Activated T-cell treated with anti-CD3 and anti-CD28 coated beads for 48 hours (primary cell): ENCODE data around the gene POLR1H.
A peak's percentile ranks its signal among the peaks of the same experiment; 100 is the strongest.

ENCODE experiments used
- DNase-seq: peaks from one replicate; pipeline ENCODE4 v3.0.0-alpha.2; 2020; ENCODE audit warnings: low read depth

Gene POLR1H

DNA sequence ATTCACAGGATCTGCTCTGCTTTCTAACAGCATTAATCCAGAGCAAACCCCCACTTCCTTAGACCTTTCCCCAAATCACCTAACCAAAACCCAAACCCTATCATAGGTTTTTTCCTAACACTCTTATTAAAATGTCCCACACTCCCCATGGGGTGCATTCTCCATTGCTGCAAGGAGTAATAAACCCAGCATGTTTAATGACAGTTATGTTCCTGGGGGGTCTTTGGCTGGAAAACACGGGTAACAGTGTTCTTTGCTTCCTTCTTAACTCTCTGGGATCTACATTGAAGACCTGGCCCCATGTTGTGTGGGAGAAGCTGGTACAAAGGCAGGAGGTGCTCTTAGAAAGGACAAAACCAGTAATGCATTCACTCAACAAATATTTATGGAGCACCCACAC, 35.8 kb downstream of the POLR1H start:
- no peak for DNase-seq

DNA sequence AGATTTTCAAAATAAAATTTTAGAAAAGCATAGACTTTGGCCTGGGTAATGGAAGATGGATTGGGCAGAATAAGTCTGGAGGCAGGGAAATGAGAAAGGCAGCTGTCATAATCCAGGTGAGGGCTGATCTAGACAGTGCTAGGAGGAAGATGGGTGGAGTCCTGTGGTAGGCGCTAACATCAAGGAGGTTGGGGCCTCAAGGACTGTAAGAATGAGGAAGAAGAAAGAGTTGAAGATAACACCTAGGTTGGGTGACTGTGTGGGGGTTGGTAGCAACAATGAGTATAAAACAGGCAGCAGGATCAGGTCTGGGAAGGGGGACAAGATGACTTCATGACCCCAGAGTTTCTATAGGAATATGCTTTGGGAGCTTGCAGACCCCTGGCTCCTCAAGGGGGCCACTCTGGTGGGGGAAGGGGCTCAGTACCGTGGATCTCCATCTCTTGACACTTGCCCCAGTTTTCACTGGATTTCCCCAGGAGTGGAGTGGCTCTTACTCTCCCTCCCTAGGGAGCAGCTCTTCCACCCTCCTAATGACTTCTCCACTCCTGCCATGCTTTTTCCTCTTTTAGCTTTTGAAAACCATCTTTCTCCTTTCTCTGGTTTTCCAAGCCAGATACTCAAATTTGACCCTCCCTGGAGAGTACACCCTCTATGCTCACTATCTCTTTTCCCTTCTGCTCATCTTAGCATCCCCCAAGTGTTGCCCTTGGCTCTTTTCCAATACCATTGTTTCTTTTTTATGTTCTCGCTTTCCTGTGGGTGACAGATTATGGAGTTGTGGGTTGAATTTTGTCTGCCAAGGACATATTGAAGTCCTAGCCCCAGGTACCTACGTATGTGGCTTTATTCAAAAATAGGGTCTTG, 37.1 kb downstream of the POLR1H start:
- DNase-seq, result no peak

DNA sequence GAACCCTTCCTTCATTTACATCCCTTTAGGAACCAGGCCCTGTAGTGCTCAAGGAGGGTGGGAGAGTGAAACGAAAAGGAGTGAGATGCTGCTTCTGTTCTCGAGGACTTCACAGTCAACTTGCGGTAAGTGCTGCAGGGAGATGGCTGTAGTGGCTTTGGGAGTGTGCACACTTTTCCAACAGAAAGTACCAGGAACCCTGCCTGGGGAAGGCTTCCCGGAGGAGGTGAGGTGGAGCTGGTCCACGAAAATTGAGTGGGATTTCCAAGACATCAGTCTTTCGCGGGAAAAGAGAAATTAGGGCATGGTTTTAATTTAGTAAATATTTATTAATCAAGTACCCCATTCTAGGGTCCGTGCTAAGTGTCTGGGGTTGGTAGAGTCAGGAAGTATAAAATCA, 39.1 kb downstream of the POLR1H start:
- no peak for DNase-seq

DNA sequence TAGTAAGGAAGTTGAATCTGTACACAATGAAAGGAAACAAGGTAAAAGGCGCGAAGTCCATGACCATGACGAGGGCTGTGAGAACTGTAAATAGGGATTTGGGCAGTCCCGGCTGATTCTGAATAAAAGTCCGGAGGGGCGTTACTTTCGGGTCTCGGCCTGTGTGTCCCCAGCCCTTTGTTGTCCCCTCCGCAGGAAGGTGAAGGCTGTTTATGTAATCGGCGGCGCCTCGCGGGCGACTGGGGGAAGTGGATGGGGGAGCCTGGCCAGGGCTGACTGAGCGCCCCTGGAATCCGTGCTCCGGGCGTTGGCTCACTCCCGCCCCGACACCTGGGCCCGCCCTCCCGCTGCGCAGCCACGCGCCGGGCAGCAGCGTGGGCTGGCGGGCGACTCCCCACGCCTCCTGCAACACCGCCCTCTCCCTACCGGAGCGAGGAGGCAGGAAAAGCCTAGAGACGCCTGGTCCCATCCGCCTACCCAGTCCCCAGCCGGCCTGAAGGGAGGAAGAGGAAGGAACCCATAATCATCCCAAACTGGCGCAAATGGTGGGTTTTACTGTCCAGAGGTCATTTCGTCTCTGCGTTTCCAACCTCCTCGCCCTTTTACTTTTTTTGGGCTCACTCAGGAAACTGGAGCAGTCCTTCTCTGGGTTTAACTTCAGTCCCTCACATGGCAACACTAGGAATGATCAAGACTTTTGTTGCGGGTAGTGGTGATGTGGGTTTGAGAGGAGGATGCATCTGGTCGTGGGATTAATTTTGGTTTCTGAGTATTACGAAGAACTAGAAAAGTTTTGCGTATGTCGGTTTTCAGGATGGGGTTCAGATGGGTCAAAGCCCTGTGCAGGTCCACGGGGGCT, 39.7 kb downstream of the POLR1H start:
- DNase-seq, result no peak

DNA sequence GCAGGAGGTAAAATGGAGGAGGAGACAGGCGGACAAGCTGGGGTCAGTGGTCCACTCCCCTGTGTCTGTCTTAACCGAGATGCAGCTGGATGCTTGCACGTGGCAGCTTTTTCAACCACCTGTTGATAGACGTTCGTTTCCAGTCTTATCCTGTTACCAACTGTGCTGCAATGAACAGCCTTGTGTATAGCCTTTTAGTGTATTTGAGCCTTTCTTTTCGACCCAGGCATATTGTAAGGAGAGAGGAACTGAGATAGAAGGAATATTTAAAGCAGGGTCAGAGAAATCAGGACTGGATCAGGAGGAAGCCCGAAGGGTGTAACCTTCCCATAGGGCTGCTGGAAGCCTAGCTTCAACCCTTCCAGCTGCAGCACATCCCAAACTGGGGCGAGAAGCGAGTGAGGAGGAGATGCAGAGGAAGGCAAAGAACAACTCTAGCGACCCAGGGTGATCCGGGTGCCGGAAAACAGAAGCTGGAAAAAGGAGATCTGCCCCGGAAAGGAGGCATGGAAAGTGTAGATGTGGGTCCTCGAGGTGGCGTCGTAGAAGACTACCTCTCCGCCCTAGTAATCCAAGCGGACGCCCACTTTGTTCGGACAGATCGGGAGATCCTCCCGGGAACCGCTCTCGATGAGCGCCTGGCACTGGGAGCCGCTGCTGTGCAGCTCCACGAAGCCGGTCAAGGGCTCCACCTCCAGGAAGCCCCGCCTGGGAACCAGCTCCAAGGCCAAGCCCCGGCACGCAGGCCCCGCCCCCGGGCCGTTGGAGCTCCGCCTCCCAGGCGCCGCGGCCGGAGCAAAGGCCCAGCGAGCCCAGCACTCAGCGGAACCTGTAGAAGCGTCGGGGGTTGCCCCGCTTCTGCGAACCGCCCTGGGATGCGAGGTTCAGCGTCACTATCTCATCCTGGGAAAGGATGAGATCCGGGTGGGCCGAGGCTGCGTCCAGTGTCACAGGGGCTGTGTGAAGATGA, 40.7 kb downstream of the POLR1H start:
- DNase-seq, result peak; percentile 69

DNA sequence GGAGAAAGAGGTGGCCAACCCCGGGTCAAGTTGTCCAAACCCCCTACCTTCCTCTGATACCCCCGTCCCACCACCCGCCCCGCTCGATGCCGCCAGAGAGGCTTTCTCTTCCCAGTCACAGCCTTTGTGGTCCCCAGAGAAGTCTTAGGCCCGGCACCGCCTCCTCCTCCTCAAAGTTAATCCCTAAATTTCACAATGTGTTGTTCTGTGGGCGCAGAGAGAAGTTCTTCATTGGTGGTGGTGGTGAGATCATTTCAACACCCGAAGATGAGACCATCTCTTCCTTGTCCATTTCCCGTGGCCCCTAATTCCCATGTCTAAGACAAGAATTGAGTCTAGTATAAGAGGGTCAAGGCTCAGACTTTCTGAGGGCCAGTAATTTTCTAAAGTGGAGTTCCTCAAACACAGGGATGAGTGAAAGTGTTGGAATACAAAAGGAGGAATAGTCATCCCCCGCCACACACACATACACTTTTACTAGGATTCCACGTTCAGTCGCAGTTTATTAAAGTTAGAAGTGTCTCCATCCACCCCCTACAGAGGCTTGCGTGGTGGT, 41.4 kb downstream of the POLR1H start:
- DNase-seq, result no peak

DNA sequence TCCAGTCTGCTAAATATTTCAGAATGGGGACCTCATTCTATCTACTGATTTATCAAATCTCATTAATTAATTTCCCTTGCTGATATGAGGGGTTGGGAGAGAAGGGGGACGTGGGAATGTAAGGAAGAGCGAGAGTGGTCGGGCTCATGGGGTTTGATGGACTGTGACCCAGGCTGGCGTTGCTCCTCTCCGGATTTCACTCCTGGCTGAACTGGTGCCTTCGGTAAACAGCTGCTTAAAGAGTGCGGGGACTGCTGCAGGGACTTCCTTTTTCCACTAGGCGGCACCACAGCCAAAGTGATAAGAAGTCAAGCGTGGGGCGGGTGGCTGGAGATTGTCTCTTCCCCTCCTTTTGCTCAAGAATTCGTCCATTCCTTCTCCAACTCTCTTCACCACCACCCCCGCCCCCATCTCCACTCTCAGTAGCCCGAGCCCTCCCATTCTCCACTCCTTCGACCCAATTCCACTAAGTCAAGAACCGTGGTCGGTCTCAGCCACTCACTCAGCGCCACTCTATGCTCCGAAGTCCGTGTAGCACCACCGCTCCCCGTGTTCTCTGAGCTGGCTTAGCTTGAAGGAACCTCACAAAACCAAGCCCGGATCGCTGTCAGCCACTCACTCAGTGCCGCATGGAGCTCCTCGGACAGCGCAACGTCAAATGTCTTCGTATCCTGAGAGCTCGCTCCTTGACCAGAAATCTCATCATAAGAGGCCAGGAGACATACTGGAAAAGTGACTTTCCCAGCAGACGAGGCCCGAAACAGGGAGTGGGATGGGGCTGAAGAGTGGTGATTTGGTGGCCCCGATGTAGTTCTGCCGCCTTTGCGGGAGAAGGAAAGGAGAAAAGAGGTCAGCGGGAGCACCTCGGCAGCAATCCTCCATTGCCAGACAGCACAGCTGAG, 42.2 kb downstream of the POLR1H start:
- DNase-seq, result peak; percentile 76

DNA sequence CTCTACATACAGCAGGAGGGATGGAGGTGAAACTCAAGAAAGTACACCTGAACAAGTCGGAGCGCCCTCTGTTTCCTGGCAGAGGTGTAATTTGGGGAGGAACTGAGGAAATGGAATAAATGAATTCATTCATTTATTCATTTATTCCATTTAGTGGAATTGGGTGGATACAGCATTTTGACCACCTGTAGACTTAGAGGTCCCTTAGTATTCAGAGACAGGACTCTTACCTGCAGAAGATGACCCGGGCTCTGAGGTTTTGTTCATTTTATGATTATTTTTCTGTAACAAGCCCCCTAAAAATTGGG, 42.8 kb downstream of the POLR1H start:
- no peak for DNase-seq

DNA sequence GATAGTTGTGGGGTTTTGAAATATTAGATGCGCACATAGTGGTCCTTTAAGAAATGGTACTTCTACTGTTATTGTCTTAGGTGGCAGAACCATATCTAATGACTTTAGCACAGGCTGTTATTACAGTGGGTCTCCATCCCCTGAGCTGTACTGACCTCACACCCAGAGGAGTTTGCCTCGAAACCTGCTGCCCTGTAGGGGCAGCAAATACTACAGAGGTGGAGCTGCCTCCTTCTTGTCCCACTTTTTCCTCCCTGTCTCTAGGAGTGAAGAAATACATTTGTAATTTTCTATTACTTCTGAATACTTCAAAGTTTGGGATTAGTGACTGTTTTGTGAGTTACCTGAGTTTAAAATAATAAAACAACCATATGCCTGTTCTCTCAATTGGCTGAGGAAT, 43.6 kb downstream of the POLR1H start:
- no peak for DNase-seq

DNA sequence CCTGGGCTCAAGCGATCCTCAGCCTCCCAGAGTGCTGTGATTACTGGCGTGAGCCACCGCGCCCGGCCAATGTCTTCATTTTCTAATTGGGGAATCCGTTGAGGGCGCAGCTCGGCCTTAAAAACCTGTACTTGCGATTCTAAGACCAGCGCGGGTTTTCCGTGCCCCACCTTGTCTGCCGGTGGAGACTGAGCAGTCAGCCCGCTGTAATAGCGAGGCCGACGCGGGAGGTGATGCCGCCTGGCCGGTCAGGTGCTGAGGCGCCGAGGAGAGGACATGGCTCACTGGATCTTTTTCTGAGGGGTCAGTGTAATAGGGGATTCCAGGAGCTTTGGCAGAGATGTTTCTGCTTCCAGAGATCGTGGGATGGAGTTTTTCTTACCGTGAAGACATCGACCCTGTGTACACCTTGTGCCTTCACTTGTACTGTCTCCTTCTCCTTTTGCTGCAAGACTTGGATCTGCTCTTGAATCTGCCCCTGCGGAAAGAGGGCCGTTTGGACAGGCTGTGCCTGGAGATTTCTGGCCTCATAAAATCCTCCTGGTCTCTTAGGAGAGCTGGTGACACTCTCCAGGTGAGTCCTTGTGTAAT, 50.3 kb downstream of the POLR1H start:
- DNase-seq, result no peak

DNA sequence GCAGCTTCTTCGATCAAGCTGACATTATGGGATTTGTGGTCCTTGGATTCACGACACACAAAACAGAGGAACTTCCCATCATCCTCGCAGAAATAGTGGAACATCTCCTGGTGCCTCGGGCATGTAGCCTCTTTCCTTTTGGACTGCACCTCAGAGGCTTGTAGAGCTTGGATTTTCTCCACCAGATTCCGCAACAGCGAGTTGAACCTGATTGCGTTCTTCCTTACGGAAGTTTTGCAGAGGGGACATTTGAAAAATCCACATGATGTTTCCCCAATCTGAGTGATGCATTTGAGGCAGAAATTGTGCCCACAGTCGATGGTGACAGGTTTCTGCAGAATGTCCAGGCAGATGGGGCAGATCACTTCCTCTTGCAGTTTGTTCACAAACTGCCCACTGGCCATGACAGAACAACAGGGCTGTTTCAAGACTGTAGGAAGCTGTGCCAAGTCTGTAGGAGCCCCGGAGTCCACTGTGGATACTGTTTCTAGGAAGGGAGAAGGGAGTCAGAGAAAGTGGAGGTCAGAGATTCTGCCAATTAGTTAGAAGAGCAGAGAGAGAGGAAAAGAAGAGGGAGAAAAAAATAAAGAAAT, 51.4 kb downstream of the POLR1H start:
- no peak for DNase-seq

DNA sequence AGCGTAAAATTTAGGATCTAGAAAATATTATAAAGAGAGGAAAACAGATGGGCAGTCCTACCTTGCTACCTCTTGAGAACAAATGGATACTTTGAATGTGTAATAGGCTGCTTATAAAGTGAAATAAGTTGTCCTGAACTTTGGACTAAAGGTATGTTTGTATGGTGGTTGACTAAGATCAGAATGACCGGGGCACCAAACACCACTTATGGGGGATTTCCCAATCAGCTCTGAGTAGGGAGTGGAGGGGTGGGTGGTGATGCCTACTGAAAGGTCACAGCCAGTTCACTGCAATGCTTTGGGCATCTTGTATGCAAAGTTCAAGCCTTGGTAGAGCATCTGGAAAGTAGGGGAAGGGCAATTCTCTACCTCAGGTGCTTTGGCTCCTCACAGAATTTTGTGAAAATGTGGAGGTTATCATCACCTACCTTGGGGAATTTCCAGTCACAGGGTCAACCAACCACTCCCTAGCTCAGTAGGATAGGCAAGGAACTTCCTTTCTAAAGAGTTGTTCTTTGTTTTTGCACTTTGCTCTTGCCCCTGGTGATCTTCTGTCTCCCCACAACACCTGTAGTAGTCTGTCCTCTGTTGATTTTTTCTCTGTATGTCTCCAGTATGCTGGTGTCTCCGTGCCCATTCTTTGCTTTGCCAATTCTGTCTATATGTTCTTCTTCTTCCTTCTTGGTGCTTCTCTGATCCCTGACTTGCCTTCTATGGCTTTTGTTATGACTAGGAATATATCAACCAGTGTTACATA, 52.1 kb downstream of the POLR1H start, which contains the start of gene TRIM31:
Gene TRIM31, minus strand, starts transcription at position 88 of the 757 bp plus-strand sequence. CDS start 285 bp downstream, outside the sequence.
- DNase-seq, result no peak

DNA sequence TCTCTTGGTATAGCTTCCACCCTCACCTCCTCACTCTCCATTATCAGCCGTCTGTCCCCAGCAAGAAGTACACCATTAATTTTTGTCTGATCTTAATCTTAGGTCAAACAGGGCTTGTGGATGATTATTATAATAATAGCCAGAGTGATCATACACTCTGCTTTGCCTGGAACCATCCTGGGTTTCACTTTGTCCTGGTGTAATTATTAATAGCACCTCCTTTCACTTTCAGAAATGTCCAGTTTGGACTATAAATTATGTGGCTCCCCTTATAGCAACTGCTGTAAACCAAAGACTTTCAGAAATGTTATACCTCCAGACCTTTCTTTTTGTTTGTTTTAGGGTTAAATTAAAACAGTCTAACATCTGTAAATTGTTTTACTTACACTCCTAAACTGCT, 52.8 kb downstream of the POLR1H start:
- no peak for DNase-seq
